Vagina (tissue), 2 donors: Measurements from ENCODE around the gene PCDHGA6. TPM values are rescaled to one million over a fixed set of nuclear protein-coding genes. Genes with fewer than 3 reads are reported as not detected.

Experiments used
- DNase-seq, 2 donors: peaks; one replicate each; pipeline ENCODE4 v3.0.0-alpha.2; 2017; ENCODE audit errors: extremely low spot score in 2 of 2
- H3K27ac ChIP-seq: fragments of 200-600 bp; sonication (generic); one replicate; pipeline ENCODE4 v1.5.1; 2019
- H3K27me3 ChIP-seq: fragments of 200-600 bp; sonication (generic); one replicate; pipeline ENCODE4 v1.5.1; 2019
- H3K36me3 ChIP-seq, 2 donors: fragments of 200-600 bp; sonication (generic); one replicate each; pipeline ENCODE4 v1.5.1; 2017 to 2019
- H3K4me1 ChIP-seq: fragments of 200-600 bp; sonication (generic); one replicate; pipeline ENCODE4 v1.5.1; 2019
- H3K4me3 ChIP-seq, 2 donors: fragments of 200-600 bp; sonication (generic); 1 replicate in 1 of 2; 2 replicates in 1 of 2; pipeline ENCODE4 v1.5.1; 2016 to 2019
- H3K9me3 ChIP-seq: fragments of 200-600 bp; sonication (generic); one replicate; pipeline ENCODE4 v1.5.1; 2019
- POLR2AphosphoS5 ChIP-seq, 2 donors: sonication (generic); formaldehyde crosslinking; IDR thresholded peaks; one replicate each; pipeline ENCODE4 v1.9.0; 2017; ENCODE audit warnings: antibody characterized with exemption in 2 of 2, mild to moderate bottlenecking in 2 of 2, low read depth in 1 of 2; ENCODE audit not compliant: insufficient read depth in 1 of 2
- intact Hi-C: fragments of 100-400 bp; cut with DNase I; formaldehyde crosslinking; loops from one replicate; pipeline ENCODE4 v1.15.1; 2023
- total RNA-seq: library from RNA; depleted of rRNA; stranded (reverse); fragments of >200 nt; gene quantifications from one replicate; pipeline ENCODE4 v1.2.3, GENCODE V29; 2016

Gene PCDHGA6
- total RNA-seq, 1 donor from 2014 or later = 6.4 TPM

- no peak for DNase-seq
- H3K9me3 ChIP-seq = peaks cover 92% of the 10 kb centered on the region
- no peak for TF ChIP-seq POLR2AphosphoS5 (IDR thresholded peaks at IDR 0.05; ENCODE audit: insufficient read depth in 1 of 2, low read depth in 1 of 2)
- intact Hi-C loops = no loop called here
- no peaks in the 10 kb centered on the region for H3K4me1 ChIP-seq
- no peak overlapping the region for H3K27ac ChIP-seq
- H3K27me3 ChIP-seq = no peaks in the 10 kb centered on the region
- H3K36me3 ChIP-seq = peaks cover 0 to 16% of the 10 kb centered on the region in 2 donors
- H3K4me3 ChIP-seq = no peak overlapping the region
Observed at GRCh38 chr5:141427783-141428426, 54.2 kb downstream of the PCDHGA6 start.

Other genes with a start within 250 kb of the PCDHGA6 start
- 2.9 TPM for gene PCDHB5, start 238.7 kb upstream of the PCDHGA6 start, total RNA-seq
- gene PCDHB6, start 223.8 kb upstream of the PCDHGA6 start, total RNA-seq = not detected
- gene PCDHB7, start 201.2 kb upstream of the PCDHGA6 start, total RNA-seq = 0.98 TPM
- 0.25 TPM for gene PCDHB8, start 196.1 kb upstream of the PCDHGA6 start, total RNA-seq
- gene PCDHB16, start 191.5 kb upstream of the PCDHGA6 start, total RNA-seq = 12.3 TPM
- gene PCDHB9, start 186.7 kb upstream of the PCDHGA6 start, total RNA-seq = 3.7 TPM
- gene PCDHB10, start 181.5 kb upstream of the PCDHGA6 start, total RNA-seq = 3.2 TPM
- 2.2 TPM for gene PCDHB11, start 174.3 kb upstream of the PCDHGA6 start, total RNA-seq
- gene PCDHB12, start 165.2 kb upstream of the PCDHGA6 start, total RNA-seq = 2.5 TPM
- gene PCDHB13, start 160.0 kb upstream of the PCDHGA6 start, total RNA-seq = 3.7 TPM
- gene PCDHB14, start 150.5 kb upstream of the PCDHGA6 start, total RNA-seq = 4.2 TPM
- gene PCDHB15, start 128.5 kb upstream of the PCDHGA6 start, total RNA-seq = 3.2 TPM
- not detected for gene SLC25A2, start 69.8 kb upstream of the PCDHGA6 start, total RNA-seq
- 53.8 TPM for gene TAF7, start 53.1 kb upstream of the PCDHGA6 start, total RNA-seq
- not detected for gene PCDHGA1, start 43.4 kb upstream of the PCDHGA6 start, total RNA-seq
- gene PCDHGA2, start 35.1 kb upstream of the PCDHGA6 start, total RNA-seq = 6.1 TPM
- 3.4 TPM for gene PCDHGA3, start 30.1 kb upstream of the PCDHGA6 start, total RNA-seq
- gene PCDHGB1, start 23.8 kb upstream of the PCDHGA6 start, total RNA-seq = 3.9 TPM
- gene PCDHGA4, start 18.9 kb upstream of the PCDHGA6 start, total RNA-seq = 3.9 TPM
- 8.3 TPM for gene PCDHGB2, start 13.9 kb upstream of the PCDHGA6 start, total RNA-seq
- gene PCDHGA5, start 9.7 kb upstream of the PCDHGA6 start, total RNA-seq = 8.6 TPM
- 5.4 TPM for gene PCDHGB3, start 3.6 kb upstream of the PCDHGA6 start, total RNA-seq
- 5.2 TPM for gene PCDHGA7, start 8.9 kb downstream of the PCDHGA6 start, total RNA-seq
- gene PCDHGB4, start 13.8 kb downstream of the PCDHGA6 start, total RNA-seq = 10.3 TPM
- 6.4 TPM for gene PCDHGA8, start 18.7 kb downstream of the PCDHGA6 start, total RNA-seq
- gene PCDHGB5, start 24.1 kb downstream of the PCDHGA6 start, total RNA-seq = 15.0 TPM
- 8.8 TPM for gene PCDHGA9, start 28.9 kb downstream of the PCDHGA6 start, total RNA-seq
- 12.5 TPM for gene PCDHGB6, start 34.1 kb downstream of the PCDHGA6 start, total RNA-seq
- gene PCDHGA10, start 39.1 kb downstream of the PCDHGA6 start, total RNA-seq = 10.6 TPM
- 14.2 TPM for gene PCDHGB7, start 43.8 kb downstream of the PCDHGA6 start, total RNA-seq
- 6.6 TPM for gene PCDHGA11, start 47.2 kb downstream of the PCDHGA6 start, total RNA-seq
- gene PCDHGA12, start 56.6 kb downstream of the PCDHGA6 start, total RNA-seq = 10.6 TPM
- 78.3 TPM for gene PCDHGC3, start 102.1 kb downstream of the PCDHGA6 start, total RNA-seq
- 4.9 TPM for gene PCDHGC4, start 111.1 kb downstream of the PCDHGA6 start, total RNA-seq
- gene PCDHGC5, start 115.2 kb downstream of the PCDHGA6 start, total RNA-seq = 3.4 TPM
- gene DIAPH1, start 245.1 kb downstream of the PCDHGA6 start, total RNA-seq = 64.1 TPM